Spleen (tissue), 7 donors: Measurements from ENCODE around the gene MREG.
A peak's percentile ranks its signal among the peaks of the same experiment; 100 is the strongest.

Experiments used
- POLR2A ChIP-seq, 3 donors: fragments of 450-650 bp; IDR thresholded peaks; one replicate each; pipeline ENCODE4 v1.5.1; 2017; ENCODE audit warnings: antibody characterized with exemption in 3 of 3, mild to moderate bottlenecking in 1 of 3
- POLR2AphosphoS5 ChIP-seq, 3 donors: sonication (generic); formaldehyde crosslinking; IDR thresholded peaks; one replicate each; pipeline ENCODE4 v1.5.1; 2017; ENCODE audit warnings: antibody characterized with exemption in 3 of 3
- TF ChIP-seq, protein P1 (sequence below), 11 experiments: fragments of 200-600 bp in 7 of 11; fragments of 450-650 bp in 4 of 11; sonication (generic) in 4 of 11; IDR thresholded peaks in 8 of 11; conservative IDR thresholded peaks in 3 of 11; 1 replicate in 7 of 11; 2 replicates in 4 of 11; pipeline versions ENCODE4 v1.4.0 to v1.8.0; 2016 to 2021; ENCODE audit warnings: antibody characterized with exemption in 11 of 11, inconsistent platforms in 4 of 11, mild to moderate bottlenecking in 1 of 11
- donor health status: DM: no; HTN: no; CAD: no; lungs with moderate emphysema.
- donor health status: DM: no; HTN: no; CAD: no.
- donor health status: DM: no; HTN: no; CAD: no.

DNA sequence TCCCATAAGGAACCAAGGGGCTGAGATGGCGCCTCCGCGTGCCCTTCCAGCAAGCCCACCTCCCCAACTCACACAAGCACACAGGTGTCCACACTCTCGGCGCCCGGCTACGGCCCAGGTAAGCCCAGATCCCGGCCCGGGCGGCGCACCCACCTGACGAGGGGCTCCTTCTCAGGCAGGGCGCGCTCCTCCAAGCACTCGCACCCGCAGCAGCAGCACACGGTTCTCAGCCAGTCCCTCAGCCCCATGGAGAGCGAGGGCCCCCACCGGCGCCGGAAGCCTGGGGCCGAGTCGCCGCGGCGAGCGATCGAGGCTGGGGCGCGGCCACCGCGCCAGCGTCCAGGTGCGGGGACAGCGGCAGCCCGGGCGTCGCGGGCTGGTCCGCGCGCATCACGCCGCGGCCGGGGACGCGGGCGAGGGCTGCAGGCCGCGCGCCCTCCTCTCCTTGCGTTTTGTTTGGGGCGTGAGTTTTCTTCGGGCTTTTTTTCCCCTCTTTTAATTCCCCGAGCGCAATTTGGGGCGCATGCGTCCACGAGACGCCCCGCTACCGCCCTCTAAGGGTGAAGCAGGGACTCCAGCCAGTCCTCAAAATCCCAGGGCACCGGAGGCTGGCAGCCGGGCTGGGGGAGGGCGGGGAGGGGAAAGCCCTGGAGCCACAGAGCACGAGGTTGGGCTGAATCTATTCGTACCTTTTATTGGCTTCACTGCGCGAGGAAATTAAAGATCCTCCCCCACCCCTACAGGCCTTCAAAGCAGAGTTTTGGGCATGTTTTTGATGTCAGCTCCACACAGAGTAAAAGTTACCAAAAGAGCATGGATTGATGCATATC lies at the start of gene MREG:
- TF ChIP-seq, protein P1, sequence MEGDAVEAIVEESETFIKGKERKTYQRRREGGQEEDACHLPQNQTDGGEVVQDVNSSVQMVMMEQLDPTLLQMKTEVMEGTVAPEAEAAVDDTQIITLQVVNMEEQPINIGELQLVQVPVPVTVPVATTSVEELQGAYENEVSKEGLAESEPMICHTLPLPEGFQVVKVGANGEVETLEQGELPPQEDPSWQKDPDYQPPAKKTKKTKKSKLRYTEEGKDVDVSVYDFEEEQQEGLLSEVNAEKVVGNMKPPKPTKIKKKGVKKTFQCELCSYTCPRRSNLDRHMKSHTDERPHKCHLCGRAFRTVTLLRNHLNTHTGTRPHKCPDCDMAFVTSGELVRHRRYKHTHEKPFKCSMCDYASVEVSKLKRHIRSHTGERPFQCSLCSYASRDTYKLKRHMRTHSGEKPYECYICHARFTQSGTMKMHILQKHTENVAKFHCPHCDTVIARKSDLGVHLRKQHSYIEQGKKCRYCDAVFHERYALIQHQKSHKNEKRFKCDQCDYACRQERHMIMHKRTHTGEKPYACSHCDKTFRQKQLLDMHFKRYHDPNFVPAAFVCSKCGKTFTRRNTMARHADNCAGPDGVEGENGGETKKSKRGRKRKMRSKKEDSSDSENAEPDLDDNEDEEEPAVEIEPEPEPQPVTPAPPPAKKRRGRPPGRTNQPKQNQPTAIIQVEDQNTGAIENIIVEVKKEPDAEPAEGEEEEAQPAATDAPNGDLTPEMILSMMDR (IDR thresholded peaks at IDR 0.05 in 8 of 11, conservative IDR thresholded peaks at IDR 0.05 in 3 of 11) = peak in 9 of 11 experiments; percentile 18 to 83 (median 81)
- TF ChIP-seq POLR2A (IDR thresholded peaks at IDR 0.05) (no peak), POLR2AphosphoS5 (IDR thresholded peaks at IDR 0.05) (peak in 2 of 3 donors; percentile 34 to 56)
